Fibroblast of upper back skin (primary cell): Measurements from ENCODE around the gene BTN3A1.
A peak's percentile ranks its signal among the peaks of the same experiment; 100 is the strongest.
"Not testable (repeated sequence)": the region's sequence is repeated elsewhere in the genome, so short reads cannot be mapped to it uniquely, and the experiment has no call there.

Experiments used
- DNase-seq: peaks from one replicate; pipeline ENCODE4 v3.0.0-alpha.2; 2013

BTN3A1 gene

DNA sequence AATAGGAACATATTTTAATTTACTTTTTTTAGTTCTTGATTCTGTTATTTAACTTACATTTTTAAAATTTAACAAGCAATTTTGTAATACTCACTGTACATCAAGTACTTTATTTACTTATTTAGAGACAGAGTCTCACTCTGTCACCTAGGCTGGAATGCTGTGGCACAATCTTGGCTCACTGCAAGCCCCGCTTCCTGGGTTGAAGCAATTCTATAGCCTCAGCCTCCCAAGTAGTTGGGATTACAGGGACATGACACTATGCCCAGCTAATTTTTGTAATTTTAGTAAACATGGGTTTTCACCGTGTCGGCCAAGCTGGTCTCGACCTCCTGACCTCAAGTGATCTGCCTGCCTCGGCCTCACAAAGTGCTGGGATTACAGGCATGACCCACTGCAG lies 45.2 kb downstream of the BTN3A1 start:
- no peak for DNase-seq

DNA sequence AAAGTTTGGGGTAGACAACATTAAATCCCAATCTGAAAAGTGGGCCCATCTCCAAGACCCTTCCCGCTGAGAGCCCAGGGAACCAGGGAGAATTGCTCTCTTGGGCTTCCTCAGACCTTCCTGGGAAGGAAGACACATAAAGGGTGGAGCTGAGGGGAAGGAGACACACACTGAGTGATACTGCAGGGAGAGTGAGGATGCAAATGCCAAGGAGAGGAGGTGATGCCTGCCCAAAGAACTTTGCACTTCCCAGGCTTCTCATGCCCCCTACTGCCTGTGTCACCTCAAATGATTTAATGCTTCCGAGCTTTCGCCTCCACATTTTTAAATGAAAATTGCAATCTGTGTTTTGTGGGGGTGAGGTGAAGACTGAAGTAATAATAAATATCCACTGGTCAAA lies 48.2 kb downstream of the BTN3A1 start:
- no peak for DNase-seq

DNA sequence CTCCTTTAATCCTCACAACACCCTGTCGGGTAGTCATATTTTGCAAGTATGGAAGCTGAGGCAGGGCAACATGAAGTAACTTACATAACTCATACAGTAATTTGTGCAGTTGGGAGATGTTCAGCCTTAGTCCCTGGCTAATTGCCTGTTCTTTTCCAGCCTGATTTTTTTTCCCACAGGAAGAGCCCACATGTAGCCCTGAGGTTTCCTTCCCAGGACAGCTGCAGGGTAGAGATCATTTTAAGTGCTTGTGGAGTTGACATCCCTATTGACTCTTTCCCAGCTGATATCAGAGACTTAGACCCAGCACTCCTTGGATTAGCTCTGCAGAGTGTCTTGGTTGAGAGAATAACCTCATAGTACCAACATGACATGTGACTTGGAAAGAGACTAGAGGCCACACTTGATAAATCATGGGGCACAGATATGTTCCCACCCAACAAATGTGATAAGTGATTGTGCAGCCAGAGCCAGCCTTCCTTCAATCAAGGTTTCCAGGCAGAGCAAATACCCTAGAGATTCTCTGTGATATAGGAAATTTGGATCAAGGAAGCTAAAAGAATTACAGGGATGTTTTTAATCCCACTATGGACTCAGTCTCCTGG lies 50.7 kb downstream of the BTN3A1 start:
- DNase-seq: no peak

DNA sequence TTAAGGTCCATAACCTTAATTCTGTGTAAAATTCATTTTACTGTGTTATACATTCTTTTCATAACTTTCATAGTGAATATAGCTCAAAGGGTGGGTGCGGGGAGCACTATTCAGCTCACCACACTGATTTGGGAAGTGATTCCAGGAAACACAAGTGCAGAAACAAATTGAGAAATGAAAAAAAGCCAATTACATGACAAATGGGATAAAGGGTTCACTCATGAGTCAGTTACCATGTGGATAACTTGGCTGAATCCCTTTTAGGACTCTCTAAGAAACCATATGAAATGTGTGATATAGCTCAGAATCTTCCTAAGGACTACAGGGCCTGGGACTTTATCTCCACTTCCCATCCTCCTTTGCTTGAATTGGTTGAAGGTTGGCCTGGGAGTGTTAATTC lies 52.6 kb downstream of the BTN3A1 start:
- DNase-seq: peak; percentile 68

DNA sequence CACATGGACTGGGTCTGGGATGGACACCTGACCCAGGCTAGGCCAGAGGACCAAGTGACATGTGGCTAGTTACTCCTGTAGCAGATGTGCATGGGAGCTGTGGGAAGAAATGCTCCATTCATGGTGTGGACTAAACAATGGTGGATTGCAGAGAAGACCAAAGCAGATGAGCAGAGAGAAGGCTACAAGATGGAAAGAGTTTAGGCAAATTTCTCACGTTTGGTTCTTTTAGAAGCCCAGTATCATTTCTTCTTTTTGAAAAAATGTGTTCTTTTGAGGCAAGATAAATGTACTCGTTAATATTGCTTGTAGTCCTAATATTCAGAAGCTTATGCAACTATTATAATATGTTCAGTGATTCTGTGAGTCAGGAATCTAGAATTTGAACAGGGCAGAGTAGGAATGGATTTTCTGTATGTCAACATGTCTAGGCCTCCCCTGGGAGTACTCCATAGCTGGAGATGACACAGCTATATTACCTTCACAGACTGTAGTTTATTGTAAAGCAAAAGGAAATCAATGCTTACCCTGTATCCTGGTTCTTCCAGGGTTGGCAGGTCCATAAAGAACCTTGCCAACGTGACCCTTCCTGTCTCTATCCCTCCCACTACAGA lies 53.4 kb downstream of the BTN3A1 start:
- DNase-seq: peak; percentile 38

DNA sequence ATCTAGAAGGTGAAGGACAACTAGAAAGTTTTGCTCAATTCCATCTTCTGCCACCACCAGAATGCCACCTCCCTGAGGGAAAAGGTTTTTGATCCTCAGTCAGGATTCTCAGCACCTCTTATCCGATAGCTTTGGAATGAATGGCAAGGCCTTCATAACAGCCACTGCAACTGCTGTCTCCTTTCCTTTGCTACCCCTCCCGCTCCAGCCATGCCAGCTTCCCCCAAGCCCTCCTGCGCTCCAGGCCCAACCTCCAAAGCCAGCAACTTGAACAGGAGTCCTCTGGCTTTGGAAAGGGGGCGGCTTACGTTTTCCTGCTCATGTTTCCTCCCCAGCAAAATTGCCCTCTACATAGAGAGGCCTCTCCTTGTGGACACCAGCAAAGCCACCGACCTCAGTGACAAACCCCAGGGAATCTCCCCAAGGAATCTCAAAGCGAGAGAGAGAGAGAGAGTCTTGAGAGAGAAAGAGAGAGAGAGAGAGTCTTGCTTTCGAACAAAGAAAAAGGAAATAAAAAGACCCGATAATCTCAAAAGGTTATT lies 55.3 kb downstream of the BTN3A1 start:
- no peak for DNase-seq

DNA sequence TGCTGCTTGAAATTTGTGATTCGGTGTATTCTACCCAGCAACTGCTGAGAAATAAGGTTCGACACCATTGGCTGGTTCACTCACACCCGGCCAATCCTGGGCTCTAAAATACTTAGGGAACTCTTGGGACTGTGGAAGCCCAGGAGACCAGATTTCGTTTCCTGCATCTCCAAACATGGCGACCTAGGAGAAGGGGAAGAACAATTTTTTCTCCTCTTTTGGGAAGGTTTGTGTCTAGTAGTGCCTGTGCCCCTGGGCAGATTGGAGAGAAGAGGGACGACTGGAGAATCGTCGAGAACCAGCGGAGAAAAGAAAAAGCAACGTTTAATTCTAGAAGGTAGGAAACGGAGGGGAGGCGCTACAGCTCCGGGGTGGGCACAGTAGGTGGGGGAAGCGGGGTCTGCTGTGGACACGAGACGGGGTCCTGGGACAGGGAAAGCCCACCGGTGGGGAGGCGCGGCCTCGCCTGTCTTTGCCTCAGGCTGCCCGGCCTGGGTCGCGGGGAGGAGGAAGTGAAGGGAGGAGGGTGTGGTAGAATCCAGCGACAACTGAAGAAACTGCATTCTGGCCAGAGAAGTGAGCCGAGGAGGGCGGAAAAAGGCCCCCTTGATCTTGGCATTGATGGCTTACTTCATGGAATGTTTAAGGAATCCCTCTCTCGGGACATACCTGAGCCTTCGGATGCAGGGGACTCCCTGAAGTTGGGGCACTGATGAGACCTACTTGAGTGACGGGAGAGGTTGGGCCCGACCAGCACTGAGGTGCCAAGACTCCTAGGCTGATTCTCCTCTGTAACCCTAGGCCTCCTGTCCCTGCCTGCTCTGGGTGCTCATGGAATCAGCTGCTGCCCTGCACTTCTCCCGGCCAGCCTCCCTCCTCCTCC lies 56.0 kb downstream of the BTN3A1 start, which contains the start of gene BTN2A1:
TSS of gene BTN2A1 (plus strand) at position 150 of the 883 bp plus-strand sequence. CDS start at position 832, 682 bp downstream.
- peak; percentile 94 for DNase-seq

DNA sequence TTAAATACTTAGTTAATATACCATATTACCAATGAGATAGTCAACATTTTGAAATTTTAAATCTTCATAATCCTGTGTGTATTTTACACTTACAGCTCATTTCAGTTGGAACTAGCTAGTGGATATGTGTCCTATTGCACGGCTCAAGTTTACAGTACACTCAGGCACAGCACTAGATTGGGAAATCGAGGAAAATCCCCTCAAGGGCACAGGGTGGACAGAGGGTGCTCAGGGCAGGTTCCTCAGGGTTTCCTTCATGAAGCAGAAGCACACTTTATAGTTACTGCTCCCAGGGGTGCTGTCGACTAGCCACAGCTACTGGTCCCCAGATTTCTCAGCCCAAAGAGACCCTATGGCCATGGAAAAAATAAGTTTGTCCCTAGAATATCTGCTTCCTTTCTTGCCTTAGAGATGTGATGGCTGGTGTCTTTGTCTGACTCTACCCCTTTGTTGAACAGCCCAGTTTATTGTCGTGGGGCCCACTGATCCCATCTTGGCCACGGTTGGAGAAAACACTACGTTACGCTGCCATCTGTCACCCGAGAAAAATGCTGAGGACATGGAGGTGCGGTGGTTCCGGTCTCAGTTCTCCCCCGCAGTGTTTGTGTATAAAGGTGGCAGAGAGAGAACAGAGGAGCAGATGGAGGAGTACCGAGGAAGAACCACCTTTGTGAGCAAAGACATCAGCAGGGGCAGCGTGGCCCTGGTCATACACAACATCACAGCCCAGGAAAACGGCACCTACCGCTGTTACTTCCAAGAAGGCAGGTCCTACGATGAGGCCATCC lies 57.1 kb downstream of the BTN3A1 start:
- DNase-seq: no peak

DNA sequence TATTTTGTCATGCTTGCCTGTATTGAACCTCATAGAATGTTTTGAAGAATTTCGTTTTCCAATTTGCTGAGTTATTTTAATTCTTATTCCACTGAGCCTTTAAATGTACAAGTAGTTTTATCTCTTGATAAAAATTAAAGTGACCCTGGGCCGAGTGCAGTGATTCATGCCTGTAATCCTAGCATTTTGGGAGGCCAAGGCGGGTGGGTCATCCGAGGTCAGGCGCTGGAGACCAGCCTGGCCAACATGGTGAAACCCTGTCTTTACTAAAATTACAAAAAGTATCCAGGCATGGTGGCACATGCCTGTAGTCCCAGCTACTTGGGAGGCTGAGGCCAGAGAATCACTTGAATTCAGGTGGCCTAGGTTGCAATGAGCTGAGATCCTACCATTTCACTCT lies 59.3 kb downstream of the BTN3A1 start:
- DNase-seq: not testable (repeated sequence)

DNA sequence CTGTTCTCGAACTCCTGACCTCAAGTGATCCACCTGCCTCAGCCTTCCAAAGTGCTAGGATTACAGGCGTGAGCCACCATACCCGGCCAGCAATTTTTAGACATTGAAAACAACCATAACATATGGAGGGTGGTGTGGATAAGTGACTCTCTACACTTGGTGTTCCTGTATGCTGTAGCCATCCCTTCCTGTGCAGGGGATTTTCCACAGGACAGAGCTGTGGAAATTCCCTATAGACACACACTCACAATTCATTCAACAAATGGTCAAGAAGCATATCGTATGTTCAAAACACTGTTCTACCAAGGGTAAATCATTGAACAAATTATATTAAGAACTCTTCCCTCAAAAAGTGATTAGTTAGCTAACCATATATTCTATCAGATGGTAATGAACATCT lies 61.9 kb downstream of the BTN3A1 start:
- DNase-seq: no peak

DNA sequence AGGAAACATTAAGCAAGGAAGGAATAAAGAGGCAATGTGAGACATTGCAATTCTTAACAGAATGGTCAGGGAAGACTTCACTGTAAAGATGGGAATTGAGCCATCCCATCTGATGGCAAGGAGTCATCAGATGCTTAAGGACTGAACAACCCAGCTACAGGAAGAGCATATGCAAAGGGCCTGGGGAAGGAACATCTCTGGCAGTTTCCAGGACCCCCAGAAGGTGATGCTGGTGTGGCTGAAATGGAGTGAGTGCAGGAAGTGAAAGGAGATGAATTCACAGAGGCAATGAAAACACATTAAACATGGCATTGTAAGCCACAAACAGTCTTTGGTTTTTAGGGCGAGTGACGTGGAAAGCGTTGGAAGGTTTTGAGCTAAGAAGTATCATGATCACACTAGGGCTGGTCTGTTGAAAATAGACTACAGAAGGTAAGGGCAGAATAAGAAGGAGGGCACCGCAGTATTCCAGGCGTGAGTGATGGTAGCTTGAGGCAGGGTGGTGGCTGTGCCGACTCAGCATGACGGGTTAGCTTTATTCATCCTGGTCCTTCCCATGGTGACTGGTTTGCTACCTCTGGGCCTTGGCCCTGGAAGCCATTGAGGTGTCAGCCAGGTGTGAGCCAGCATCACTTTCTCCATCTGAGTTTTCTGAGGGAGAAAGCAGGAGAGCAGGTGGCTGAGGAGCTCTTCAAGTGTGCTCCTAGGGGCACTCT lies 62.5 kb downstream of the BTN3A1 start:
- DNase-seq: no peak
